Natural killer cell (primary cell): ENCODE results near the gene RARG. TPM values are rescaled to one million over a fixed set of nuclear protein-coding genes. Genes with fewer than 3 reads are reported as not detected.

Experiments
- ATAC-seq, 3 donors: fragments of 150-1000 bp in 2 of 3; fragments of 200-7000 bp in 1 of 3; cut with Tn5 transposase; 1 replicate in 1 of 3; 2 replicates in 2 of 3; pipeline ENCODE4 v1.10.0; 2021; ENCODE audit warnings: mild to moderate bottlenecking in 2 of 3, moderate library complexity in 2 of 3
- DNase-seq, 2 donors: peaks; one replicate each; pipeline versions ENCODE4 v3.0.0 to v3.0.0-alpha.2; 2013 to 2021; ENCODE audit warnings: mixed read lengths in 1 of 2
- H3K27ac ChIP-seq: one replicate; pipeline ENCODE4 v1.5.1; 2013; ENCODE audit warnings: mild to moderate bottlenecking, low read length
- H3K27me3 ChIP-seq: one replicate; pipeline ENCODE4 v1.6.1; 2013; ENCODE audit warnings: low read length; ENCODE audit not compliant: control insufficient read depth, insufficient read depth
- H3K36me3 ChIP-seq: one replicate; pipeline ENCODE4 v1.6.1; 2013; ENCODE audit warnings: low read length; ENCODE audit not compliant: control insufficient read depth, insufficient read depth
- H3K4me1 ChIP-seq: one replicate; pipeline ENCODE4 v1.6.1; 2013; ENCODE audit warnings: low read length; ENCODE audit not compliant: control insufficient read depth, insufficient read depth
- H3K4me3 ChIP-seq: one replicate; pipeline ENCODE4 v1.5.1; 2013; ENCODE audit warnings: low read length
- H3K9me3 ChIP-seq: one replicate; pipeline ENCODE4 v1.6.1; 2013; ENCODE audit warnings: low read length; ENCODE audit not compliant: control insufficient read depth, insufficient read depth
- H3K27ac Mint-ChIP-seq, 2 donors: one replicate each; pipeline ENCODE4 v1.8.0; 2022; ENCODE audit warnings: mild to moderate bottlenecking in 2 of 2, mixed read lengths in 2 of 2, moderate library complexity in 1 of 2
- H3K27me3 Mint-ChIP-seq, 2 donors: one replicate each; pipeline ENCODE4 v1.8.0; 2022; ENCODE audit warnings: low read depth in 2 of 2, mixed read lengths in 2 of 2
- H3K36me3 Mint-ChIP-seq: one replicate; pipeline ENCODE4 v1.8.0; 2022; ENCODE audit warnings: mixed read lengths
- H3K4me1 Mint-ChIP-seq, 2 donors: one replicate each; pipeline ENCODE4 v1.8.0; 2022; ENCODE audit warnings: mixed read lengths in 2 of 2
- H3K4me3 Mint-ChIP-seq: one replicate; pipeline ENCODE4 v1.8.0; 2022; ENCODE audit warnings: mild to moderate bottlenecking, moderate library complexity, mixed read lengths
- H3K9me3 Mint-ChIP-seq, 2 donors: one replicate each; pipeline ENCODE4 v1.8.0; 2022; ENCODE audit warnings: mixed read lengths in 2 of 2
- CTCF ChIP-seq: fragments of 200-600 bp; IDR thresholded peaks from one replicate; pipeline ENCODE4 v1.8.0; 2022; ENCODE audit warnings: antibody characterized with exemption
- WGBS: methylation state at CpG from one replicate; pipeline ENCODE4 v1.1.7; 2013; ENCODE audit warnings: missing lambda C conversion rate; ENCODE audit not compliant: insufficient coverage; 5-methylcytosine and 5-hydroxymethylcytosine counted together
- intact Hi-C: fragments of 100-400 bp; cut with micrococcal nuclease; formaldehyde crosslinking; loops from one replicate; pipeline ENCODE4 v1.14.2; 2022
- total RNA-seq, 4 donors: library from RNA; stranded (reverse); fragments of 120-200 nt in 1 of 4; gene quantifications; one replicate each; pipeline versions ENCODE4 v1.2.3 to v1.2.4, GENCODE V29; 2013 to 2022

RARG gene
- total RNA-seq, 3 donors from 2014 or later (not counting 1 experiment from before 2014, with no cell fraction given): 24.0 to 30.6 (median 27.5) TPM

DNA sequence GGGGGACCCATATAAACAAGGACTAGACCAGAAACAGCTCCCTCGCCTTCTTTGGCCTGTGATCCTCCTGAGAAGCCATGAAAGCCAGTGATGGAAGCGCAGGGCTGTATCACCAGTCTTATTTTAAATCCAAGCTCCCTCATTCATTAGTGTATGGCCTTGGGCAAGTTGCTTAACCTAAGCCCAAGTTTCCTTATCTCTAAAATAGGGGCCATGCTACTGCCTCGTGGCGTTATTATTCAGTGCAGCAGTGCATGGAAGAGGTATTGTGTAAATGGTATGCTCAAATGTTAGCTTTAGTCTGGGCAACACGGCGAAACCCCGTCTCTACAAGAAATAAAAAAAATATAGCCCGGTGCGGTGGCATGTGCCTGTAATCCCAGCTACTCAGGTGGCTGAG lies 46.0 kb upstream of the RARG start:
- no peak overlapping the region for H3K27ac ChIP-seq
- H3K4me3 Mint-ChIP-seq: no peak overlapping the region
- no peak overlapping the region for H3K4me3 ChIP-seq
- H3K27me3 ChIP-seq: no peaks in the 10 kb centered on the region
- no peak overlapping the region for H3K27ac Mint-ChIP-seq
- no peaks in the 10 kb centered on the region for H3K9me3 ChIP-seq
- over 99% methylated on average over 9 of the region's 9 CpGs for WGBS
- H3K9me3 Mint-ChIP-seq: no peaks in the 10 kb centered on the region
- ATAC-seq: no peak
- no peaks in the 10 kb centered on the region for H3K4me1 Mint-ChIP-seq
- H3K4me1 ChIP-seq: no peaks in the 10 kb centered on the region
- H3K36me3 ChIP-seq: no peaks in the 10 kb centered on the region
- H3K27me3 Mint-ChIP-seq: no peaks in the 10 kb centered on the region
- intact Hi-C loops: no loop called here
- no peak for TF ChIP-seq CTCF
- no peaks in the 10 kb centered on the region for H3K36me3 Mint-ChIP-seq
- no peak for DNase-seq

DNA sequence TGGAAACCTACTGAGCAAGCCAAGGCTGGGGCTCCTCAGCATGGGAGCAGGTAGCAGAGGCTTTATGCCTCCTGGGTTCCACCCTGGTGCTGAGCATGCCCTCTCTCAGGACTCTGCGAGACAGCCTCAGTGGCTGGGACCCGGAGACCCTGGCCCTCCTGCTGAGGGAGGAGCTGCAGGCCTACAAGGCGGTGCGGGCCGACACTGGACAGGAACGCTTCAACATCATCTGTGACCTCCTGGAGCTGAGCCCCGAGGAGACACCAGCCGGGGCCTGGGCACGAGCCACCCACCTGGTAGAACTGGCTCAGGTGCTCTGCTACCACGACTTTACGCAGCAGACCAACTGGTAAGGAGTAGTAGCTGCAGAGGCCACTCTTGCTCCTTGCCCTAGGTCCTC lies 44.5 kb upstream of the RARG start:
- Mint-ChIP-seq H3K9me3 (no peaks in the 10 kb centered on the region), H3K4me3 (no peak overlapping the region), H3K36me3 (no peaks in the 10 kb centered on the region), H3K4me1 (no peaks in the 10 kb centered on the region), H3K27ac (no peak overlapping the region), H3K27me3 (no peaks in the 10 kb centered on the region)
- no peak overlapping the region for H3K27ac ChIP-seq
- ATAC-seq: no peak
- H3K9me3 ChIP-seq: no peaks in the 10 kb centered on the region
- WGBS: 98% methylated on average over 11 of the region's 11 CpGs
- no peak for DNase-seq
- no peak for TF ChIP-seq CTCF
- intact Hi-C loops: no loop called here
- no peaks in the 10 kb centered on the region for H3K36me3 ChIP-seq
- H3K27me3 ChIP-seq: no peaks in the 10 kb centered on the region
- H3K4me1 ChIP-seq: no peaks in the 10 kb centered on the region
- H3K4me3 ChIP-seq: no peak overlapping the region

DNA sequence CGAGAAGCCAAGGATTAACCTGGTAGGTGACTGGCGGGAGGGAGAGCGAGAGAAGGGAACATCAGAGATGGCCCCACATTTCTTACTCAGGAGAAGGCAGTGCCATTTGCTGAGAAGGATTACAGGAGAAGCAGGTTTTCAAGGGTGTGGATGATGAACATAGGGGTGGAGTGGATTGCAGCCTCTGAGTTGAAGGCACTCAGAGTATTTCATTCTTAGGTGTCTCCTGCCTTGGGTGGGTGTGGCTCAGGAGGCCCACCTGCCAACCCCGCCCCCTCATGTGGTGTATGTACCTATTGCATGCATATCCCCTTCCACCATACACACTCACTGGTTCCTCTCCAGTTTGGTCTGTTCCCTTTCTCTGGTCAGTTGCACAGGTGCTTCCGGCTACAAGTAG lies 42.4 kb upstream of the RARG start:
- H3K4me1 ChIP-seq: peaks cover under 1% of the 10 kb centered on the region
- H3K27ac ChIP-seq: no peak overlapping the region
- Mint-ChIP-seq H3K27me3 (no peaks in the 10 kb centered on the region), H3K36me3 (no peaks in the 10 kb centered on the region), H3K27ac (no peak overlapping the region), H3K9me3 (no peaks in the 10 kb centered on the region), H3K4me3 (no peak overlapping the region), H3K4me1 (no peaks in the 10 kb centered on the region)
- H3K27me3 ChIP-seq: no peaks in the 10 kb centered on the region
- intact Hi-C loops: no loop called here
- ATAC-seq (no peak), DNase-seq (no peak)
- no peaks in the 10 kb centered on the region for H3K36me3 ChIP-seq
- no peak for TF ChIP-seq CTCF
- H3K9me3 ChIP-seq: no peaks in the 10 kb centered on the region
- WGBS: 98% methylated on average over 4 of the region's 5 CpGs
- H3K4me3 ChIP-seq: no peak overlapping the region
